CD14-positive monocyte (primary cell): Measurements from ENCODE around the gene PXDC1. TPM values are rescaled to one million over a fixed set of nuclear protein-coding genes. Genes with fewer than 3 reads are reported as not detected.
A peak's percentile ranks its signal among the peaks of the same experiment; 100 is the strongest.

Experiments
- DNase-seq, 3 donors: peaks; one replicate each; pipeline ENCODE4 v3.0.0-alpha.2; 2011 to 2022
- H2AFZ ChIP-seq: 2 replicates; pipeline ENCODE4 v1.6.0; 2012; ENCODE audit warnings: mild to moderate bottlenecking, low read depth, low read length, inconsistent platforms; ENCODE audit not compliant: insufficient read depth, poor library complexity, severe bottlenecking
- H3K27ac ChIP-seq, 2 donors: 1 replicate in 1 of 2; 2 replicates in 1 of 2; pipeline ENCODE4 v1.5.1; 2012 to 2013; ENCODE audit warnings: low read length in 2 of 2, control low read depth in 1 of 2, inconsistent platforms in 1 of 2, low read depth in 1 of 2, mild to moderate bottlenecking in 1 of 2
- H3K27me3 ChIP-seq, 2 donors: one replicate each; pipeline versions ENCODE4 v1.6.0 to v1.6.1; 2011 to 2013; ENCODE audit warnings: low read length in 2 of 2; ENCODE audit not compliant: control insufficient read depth in 2 of 2, insufficient read depth in 2 of 2
- H3K36me3 ChIP-seq, 2 donors: replicated peaks in 1 of 2; 1 replicate in 1 of 2; 2 replicates in 1 of 2; pipeline versions ENCODE4 v1.5.1 to v1.6.1; 2012 to 2013; ENCODE audit warnings: low read length in 2 of 2, control low read depth in 1 of 2, inconsistent platforms in 1 of 2, mild to moderate bottlenecking in 1 of 2; ENCODE audit not compliant: insufficient read depth in 2 of 2, control insufficient read depth in 1 of 2
- H3K4me1 ChIP-seq, 2 donors: 1 replicate in 1 of 2; 2 replicates in 1 of 2; pipeline versions ENCODE4 v1.5.1 to v1.6.1; 2012 to 2013; ENCODE audit warnings: low read length in 2 of 2, control low read depth in 1 of 2, inconsistent platforms in 1 of 2, mild to moderate bottlenecking in 1 of 2, moderate library complexity in 1 of 2; ENCODE audit not compliant: insufficient read depth in 2 of 2, control insufficient read depth in 1 of 2
- H3K4me2 ChIP-seq: replicated peaks from 2 replicates; pipeline ENCODE3; 2012; ENCODE audit warnings: low read length, moderate library complexity, mild to moderate bottlenecking; ENCODE audit not compliant: poor library complexity, severe bottlenecking; ENCODE audit errors: extremely low read depth
- H3K4me3 ChIP-seq, 3 experiments: fragments of 200-600 bp in 1 of 3; sonication (generic) in 1 of 3; replicated peaks in 1 of 3; 1 replicate in 2 of 3; 2 replicates in 1 of 3; pipeline ENCODE4 v1.5.1; 2011 to 2013; ENCODE audit warnings: low read length in 3 of 3, mild to moderate bottlenecking in 3 of 3, control low read depth in 2 of 3, low read depth in 2 of 3, inconsistent platforms in 1 of 3, moderate library complexity in 1 of 3
- H3K79me2 ChIP-seq: 2 replicates; pipeline ENCODE4 v1.6.0; 2012; ENCODE audit warnings: mild to moderate bottlenecking, control low read depth, inconsistent platforms, low read length, moderate library complexity; ENCODE audit not compliant: insufficient read depth
- H3K9ac ChIP-seq: 2 replicates; pipeline ENCODE4 v1.6.0; 2017; ENCODE audit warnings: low read length, mild to moderate bottlenecking; ENCODE audit not compliant: insufficient read depth, poor library complexity, severe bottlenecking
- H3K9me3 ChIP-seq, 2 donors: replicated peaks in 1 of 2; 1 replicate in 1 of 2; 2 replicates in 1 of 2; pipeline versions ENCODE4 v1.5.1 to v1.6.1; 2012 to 2013; ENCODE audit warnings: low read length in 2 of 2, control low read depth in 1 of 2; ENCODE audit not compliant: control insufficient read depth in 1 of 2, insufficient read depth in 1 of 2
- H4K20me1 ChIP-seq: 2 replicates; pipeline ENCODE4 v1.6.0; 2012; ENCODE audit warnings: mild to moderate bottlenecking, low read length, control low read depth, moderate library complexity; ENCODE audit not compliant: insufficient read depth
- H3K27ac Mint-ChIP-seq, 7 donors: one replicate each; pipeline ENCODE4 v1.8.0; 2020; ENCODE audit warnings: mild to moderate bottlenecking in 7 of 7, mixed read lengths in 7 of 7, moderate library complexity in 6 of 7, inconsistent platforms in 2 of 7
- H3K27me3 Mint-ChIP-seq, 3 donors: one replicate each; pipeline ENCODE4 v1.8.0; 2021 to 2022; ENCODE audit warnings: low read depth in 3 of 3, mild to moderate bottlenecking in 3 of 3, mixed read lengths in 3 of 3, moderate library complexity in 3 of 3, inconsistent platforms in 1 of 3
- H3K36me3 Mint-ChIP-seq, 2 donors: one replicate each; pipeline ENCODE4 v1.8.0; 2020; ENCODE audit warnings: mixed read lengths in 2 of 2, inconsistent platforms in 1 of 2, mild to moderate bottlenecking in 1 of 2
- H3K4me1 Mint-ChIP-seq: one replicate; pipeline ENCODE4 v1.8.0; 2020; ENCODE audit warnings: mild to moderate bottlenecking, mixed read lengths
- H3K4me3 Mint-ChIP-seq, 2 donors: one replicate each; pipeline ENCODE4 v1.8.0; 2020; ENCODE audit warnings: mild to moderate bottlenecking in 2 of 2, mixed read lengths in 2 of 2, moderate library complexity in 1 of 2
- H3K9me3 Mint-ChIP-seq, 7 donors: one replicate each; pipeline ENCODE4 v1.8.0; 2020 to 2022; ENCODE audit warnings: mixed read lengths in 7 of 7, mild to moderate bottlenecking in 6 of 7, moderate library complexity in 6 of 7, inconsistent platforms in 2 of 7
- WGBS: methylation state at CpG from one replicate; pipeline ENCODE4 v1.1.5; 2013; ENCODE audit warnings: missing lambda C conversion rate; ENCODE audit not compliant: insufficient coverage; 5-methylcytosine and 5-hydroxymethylcytosine counted together
- intact Hi-C, 2 donors: fragments of 100-400 bp; cut with micrococcal nuclease; formaldehyde crosslinking; loops; one replicate each; pipeline versions ENCODE4 v1.15.0 to v1.15.1; 2023
- polyA plus RNA-seq, 3 donors: library from polyadenylated mRNA; depleted of rRNA in 1 of 3; unstranded in 2 of 3; stranded (reverse) in 1 of 3; fragments of 300-500 nt in 2 of 3; fragments of >200 nt in 1 of 3; fragmentation: Illumina TruSeq in 2 of 3; gene quantifications; 1 replicate in 2 of 3; 2 replicates in 1 of 3; pipeline ENCODE4 v1.2.3, GENCODE V29; 2012 to 2021
- TF ChIP-seq, protein P1 (sequence below): fragments of 200-600 bp; IDR thresholded peaks from one replicate; pipeline ENCODE4 v1.8.0; 2022; ENCODE audit warnings: antibody characterized with exemption, mild to moderate bottlenecking

Gene PXDC1
- polyA plus RNA-seq, 3 donors: 0.48 to 0.92 (median 0.55) TPM

DNA sequence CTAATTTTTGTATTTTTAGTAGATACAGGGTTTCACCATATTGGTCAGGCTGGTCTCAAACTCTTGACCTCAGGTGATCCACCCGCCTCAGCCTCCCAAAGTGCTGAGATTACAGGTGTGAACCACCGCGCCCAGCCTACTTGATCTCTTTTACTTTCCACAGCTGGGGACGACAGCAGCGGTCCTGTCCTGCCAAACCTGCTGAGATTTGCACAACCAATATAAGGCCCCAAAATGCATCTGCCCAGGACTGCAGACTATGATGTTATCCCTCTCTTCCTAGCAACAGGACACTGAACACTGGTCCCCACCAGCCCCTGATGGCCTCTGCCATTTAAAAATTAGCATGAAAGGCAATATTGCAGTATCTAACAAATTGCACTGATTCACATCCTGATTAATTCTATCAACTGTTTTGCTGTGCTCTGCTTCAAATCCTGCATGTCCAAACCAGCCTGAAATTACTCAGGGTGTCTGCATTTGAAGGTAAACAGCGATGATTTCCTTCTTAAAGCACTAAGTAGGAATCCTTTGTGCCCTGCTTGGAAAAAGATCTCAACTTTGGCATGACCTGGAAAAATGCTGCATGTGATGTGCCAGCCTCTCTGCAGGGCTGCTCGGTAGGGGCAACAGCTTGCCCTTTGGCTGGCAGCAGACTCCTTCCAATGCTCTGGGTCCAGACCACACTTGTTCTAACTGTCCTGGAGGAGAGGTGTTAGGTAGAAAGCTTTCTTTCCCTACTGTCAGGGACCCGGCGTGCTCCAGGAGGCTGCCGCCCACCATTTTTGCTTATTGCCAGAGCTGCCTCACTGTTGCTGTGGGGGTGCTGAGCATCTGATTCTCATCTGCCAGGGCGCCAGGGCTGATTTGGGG is 27.4 kb upstream of the PXDC1 start:
- WGBS: 99% methylated on average over 7 of the region's 11 CpGs
- no peak overlapping the region for H3K4me3 ChIP-seq
- Mint-ChIP-seq H3K4me1 (no peaks in the 10 kb centered on the region), H3K36me3 (no peaks in the 10 kb centered on the region), H3K27me3 (peaks cover 0 to 4% (median 3%) of the 10 kb centered on the region in 3 donors), H3K9me3 (no peaks in the 10 kb centered on the region), H3K27ac (no peak overlapping the region), H3K4me3 (no peak overlapping the region)
- no peaks in the 10 kb centered on the region for H4K20me1 ChIP-seq
- H3K9ac ChIP-seq: no peak overlapping the region
- no peak for DNase-seq
- H3K9me3 ChIP-seq: no peaks in the 10 kb centered on the region
- no peaks in the 10 kb centered on the region for H3K4me1 ChIP-seq
- H2AFZ ChIP-seq: no peak overlapping the region
- H3K27ac ChIP-seq: no peak overlapping the region
- TF ChIP-seq, protein P1, sequence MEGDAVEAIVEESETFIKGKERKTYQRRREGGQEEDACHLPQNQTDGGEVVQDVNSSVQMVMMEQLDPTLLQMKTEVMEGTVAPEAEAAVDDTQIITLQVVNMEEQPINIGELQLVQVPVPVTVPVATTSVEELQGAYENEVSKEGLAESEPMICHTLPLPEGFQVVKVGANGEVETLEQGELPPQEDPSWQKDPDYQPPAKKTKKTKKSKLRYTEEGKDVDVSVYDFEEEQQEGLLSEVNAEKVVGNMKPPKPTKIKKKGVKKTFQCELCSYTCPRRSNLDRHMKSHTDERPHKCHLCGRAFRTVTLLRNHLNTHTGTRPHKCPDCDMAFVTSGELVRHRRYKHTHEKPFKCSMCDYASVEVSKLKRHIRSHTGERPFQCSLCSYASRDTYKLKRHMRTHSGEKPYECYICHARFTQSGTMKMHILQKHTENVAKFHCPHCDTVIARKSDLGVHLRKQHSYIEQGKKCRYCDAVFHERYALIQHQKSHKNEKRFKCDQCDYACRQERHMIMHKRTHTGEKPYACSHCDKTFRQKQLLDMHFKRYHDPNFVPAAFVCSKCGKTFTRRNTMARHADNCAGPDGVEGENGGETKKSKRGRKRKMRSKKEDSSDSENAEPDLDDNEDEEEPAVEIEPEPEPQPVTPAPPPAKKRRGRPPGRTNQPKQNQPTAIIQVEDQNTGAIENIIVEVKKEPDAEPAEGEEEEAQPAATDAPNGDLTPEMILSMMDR: no peak
- intact Hi-C loops: no loop called here
- H3K36me3 ChIP-seq: no peaks in the 10 kb centered on the region
- H3K27me3 ChIP-seq: no peaks in the 10 kb centered on the region
- H3K4me2 ChIP-seq: no peak overlapping the region
- no peaks in the 10 kb centered on the region for H3K79me2 ChIP-seq

DNA sequence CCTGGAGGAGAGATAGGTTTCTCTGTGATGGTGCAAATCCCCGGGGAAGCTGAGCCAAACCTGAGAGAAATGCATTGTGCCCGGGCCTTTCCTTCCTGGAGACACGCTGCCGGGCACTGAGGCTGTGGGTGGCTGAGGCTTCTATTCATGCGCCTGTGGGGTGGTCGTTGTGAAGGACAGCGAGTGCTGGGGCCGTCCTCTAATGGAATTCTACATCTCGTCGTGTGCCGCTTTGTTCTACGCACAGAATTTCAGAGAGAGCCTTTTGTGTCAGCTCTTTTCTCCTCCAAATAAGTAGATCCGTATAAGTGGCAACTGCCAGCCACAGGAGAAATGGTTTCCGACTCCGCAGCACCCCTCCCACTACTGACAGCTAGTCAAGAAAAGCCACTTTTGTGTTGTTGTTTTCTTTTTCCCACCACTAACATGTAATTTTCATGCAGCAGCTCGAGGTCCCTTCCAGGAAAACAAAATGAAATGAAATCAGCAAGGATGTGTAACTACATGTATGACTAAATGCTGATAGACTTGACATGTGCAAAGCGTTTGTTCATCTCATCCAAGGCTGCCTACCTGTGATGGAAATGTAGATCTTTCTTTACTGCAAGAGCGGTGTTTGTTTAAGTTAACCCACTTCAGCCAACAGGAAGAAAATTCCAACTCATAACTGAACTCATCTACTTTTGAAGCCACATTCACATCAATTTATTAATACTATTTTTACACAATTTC is 26.4 kb upstream of the PXDC1 start:
- Mint-ChIP-seq H3K36me3 (no peaks in the 10 kb centered on the region), H3K27ac (peak overlapping the region in 1 of 7 donors; percentile 37), H3K27me3 (peaks cover 0 to 3% (median 2%) of the 10 kb centered on the region in 3 donors), H3K4me1 (no peaks in the 10 kb centered on the region), H3K4me3 (no peak overlapping the region), H3K9me3 (no peaks in the 10 kb centered on the region)
- no peaks in the 10 kb centered on the region for H3K79me2 ChIP-seq
- H4K20me1 ChIP-seq: no peaks in the 10 kb centered on the region
- no peaks in the 10 kb centered on the region for H3K4me1 ChIP-seq
- no peak for DNase-seq
- H3K4me3 ChIP-seq: no peak overlapping the region
- intact Hi-C loops: no loop called here
- 93% methylated on average over 12 of the region's 18 CpGs for WGBS
- TF ChIP-seq, protein P1: no peak
- H3K36me3 ChIP-seq: no peaks in the 10 kb centered on the region
- H2AFZ ChIP-seq: no peak overlapping the region
- no peaks in the 10 kb centered on the region for H3K27me3 ChIP-seq
- no peaks in the 10 kb centered on the region for H3K9me3 ChIP-seq
- H3K4me2 ChIP-seq: no peak overlapping the region
- H3K27ac ChIP-seq: no peak overlapping the region
- H3K9ac ChIP-seq: no peak overlapping the region
